ENCODE data around the gene PRDM15. TPM values are rescaled to one million over a fixed set of nuclear protein-coding genes. Genes with fewer than 3 reads are reported as not detected.

The PRDM15 gene
- total and polyA plus RNA-seq, 7 donors = 1.2 to 6.9 (median 4.6) TPM

GRCh38 chr21:41755934-41756773, 123.0 kb downstream of the PRDM15 start:
- Histone ChIP-seq H3K4me3 (no peak overlapping the region), H3K27ac (no peak overlapping the region), H3K9me3 (no peaks in the 10 kb centered on the region), H3K36me3 (no peaks in the 10 kb centered on the region), H3K4me1 (peaks cover 0 to 5% (median under 1%) of the 10 kb centered on the region in 4 donors), H3K27me3 (peaks cover 1 to 19% (median 4%) of the 10 kb centered on the region in 3 donors)
- DNase-seq = no peak
- intact Hi-C loops (cut with DNase I) = no loop called here
- TF ChIP-seq EP300 (IDR thresholded peaks at IDR 0.05) = no peak
- TF ChIP-seq POLR2A (IDR thresholded peaks at IDR 0.05) = no peak
- 95% methylated on average over 33 of the region's 33 CpGs for WGBS, 2 donors

GRCh38 chr21:41755258-41755933, 123.7 kb downstream of the PRDM15 start:
- 91 to 93% methylated on average over 23 of the region's 23 CpGs for WGBS, 2 donors
- intact Hi-C loops (cut with DNase I) = no loop called here
- Histone ChIP-seq H3K4me3 (no peak overlapping the region), H3K9me3 (no peaks in the 10 kb centered on the region), H3K27ac (no peak overlapping the region), H3K4me1 (no peaks in the 10 kb centered on the region), H3K27me3 (peaks cover 0 to 11% (median 0%) of the 10 kb centered on the region in 3 donors), H3K36me3 (no peaks in the 10 kb centered on the region)
- no peak for DNase-seq
- TF ChIP-seq, protein P1, sequence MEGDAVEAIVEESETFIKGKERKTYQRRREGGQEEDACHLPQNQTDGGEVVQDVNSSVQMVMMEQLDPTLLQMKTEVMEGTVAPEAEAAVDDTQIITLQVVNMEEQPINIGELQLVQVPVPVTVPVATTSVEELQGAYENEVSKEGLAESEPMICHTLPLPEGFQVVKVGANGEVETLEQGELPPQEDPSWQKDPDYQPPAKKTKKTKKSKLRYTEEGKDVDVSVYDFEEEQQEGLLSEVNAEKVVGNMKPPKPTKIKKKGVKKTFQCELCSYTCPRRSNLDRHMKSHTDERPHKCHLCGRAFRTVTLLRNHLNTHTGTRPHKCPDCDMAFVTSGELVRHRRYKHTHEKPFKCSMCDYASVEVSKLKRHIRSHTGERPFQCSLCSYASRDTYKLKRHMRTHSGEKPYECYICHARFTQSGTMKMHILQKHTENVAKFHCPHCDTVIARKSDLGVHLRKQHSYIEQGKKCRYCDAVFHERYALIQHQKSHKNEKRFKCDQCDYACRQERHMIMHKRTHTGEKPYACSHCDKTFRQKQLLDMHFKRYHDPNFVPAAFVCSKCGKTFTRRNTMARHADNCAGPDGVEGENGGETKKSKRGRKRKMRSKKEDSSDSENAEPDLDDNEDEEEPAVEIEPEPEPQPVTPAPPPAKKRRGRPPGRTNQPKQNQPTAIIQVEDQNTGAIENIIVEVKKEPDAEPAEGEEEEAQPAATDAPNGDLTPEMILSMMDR (IDR thresholded peaks at IDR 0.05) = no peak
- TF ChIP-seq POLR2AphosphoS5 (IDR thresholded peaks at IDR 0.05) (no peak), POLR2A (IDR thresholded peaks at IDR 0.05) (no peak), EP300 (IDR thresholded peaks at IDR 0.05) (no peak)

DNA sequence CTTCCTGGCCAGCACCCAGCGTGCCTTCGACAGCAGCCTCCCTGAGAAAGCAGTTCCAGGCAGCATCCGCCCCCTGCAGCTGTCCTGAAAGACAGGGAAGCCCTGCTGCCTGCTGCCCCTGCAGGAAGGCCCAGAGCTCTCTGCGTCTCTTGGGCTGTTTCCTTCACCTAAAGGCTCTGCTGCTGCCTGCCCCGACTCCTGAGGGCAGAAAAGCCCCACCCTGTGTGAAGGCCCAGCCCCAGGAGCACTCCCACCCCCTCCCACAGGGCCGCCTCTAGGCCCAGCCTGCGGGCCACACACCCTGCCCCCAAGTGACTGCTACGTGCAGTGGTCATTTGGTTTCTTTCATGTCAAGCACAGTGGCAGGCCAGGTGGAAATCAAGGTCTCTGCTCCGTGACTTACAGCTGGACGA, 124.7 kb downstream of the PRDM15 start:
- intact Hi-C loops (cut with DNase I) = no loop called here
- Histone ChIP-seq H3K9me3 (no peaks in the 10 kb centered on the region), H3K4me3 (no peak overlapping the region), H3K27me3 (peaks cover 0 to 5% (median 0%) of the 10 kb centered on the region in 3 donors), H3K36me3 (no peaks in the 10 kb centered on the region), H3K4me1 (no peaks in the 10 kb centered on the region), H3K27ac (no peak overlapping the region)
- no peak for DNase-seq
- 77 to 88% methylated on average over 10 of the region's 10 CpGs for WGBS, 2 donors
- TF ChIP-seq POLR2AphosphoS5 (IDR thresholded peaks at IDR 0.05) (no peak), EP300 (IDR thresholded peaks at IDR 0.05) (no peak), POLR2A (IDR thresholded peaks at IDR 0.05) (no peak)
- TF ChIP-seq, protein P1 (IDR thresholded peaks at IDR 0.05) = no peak

DNA sequence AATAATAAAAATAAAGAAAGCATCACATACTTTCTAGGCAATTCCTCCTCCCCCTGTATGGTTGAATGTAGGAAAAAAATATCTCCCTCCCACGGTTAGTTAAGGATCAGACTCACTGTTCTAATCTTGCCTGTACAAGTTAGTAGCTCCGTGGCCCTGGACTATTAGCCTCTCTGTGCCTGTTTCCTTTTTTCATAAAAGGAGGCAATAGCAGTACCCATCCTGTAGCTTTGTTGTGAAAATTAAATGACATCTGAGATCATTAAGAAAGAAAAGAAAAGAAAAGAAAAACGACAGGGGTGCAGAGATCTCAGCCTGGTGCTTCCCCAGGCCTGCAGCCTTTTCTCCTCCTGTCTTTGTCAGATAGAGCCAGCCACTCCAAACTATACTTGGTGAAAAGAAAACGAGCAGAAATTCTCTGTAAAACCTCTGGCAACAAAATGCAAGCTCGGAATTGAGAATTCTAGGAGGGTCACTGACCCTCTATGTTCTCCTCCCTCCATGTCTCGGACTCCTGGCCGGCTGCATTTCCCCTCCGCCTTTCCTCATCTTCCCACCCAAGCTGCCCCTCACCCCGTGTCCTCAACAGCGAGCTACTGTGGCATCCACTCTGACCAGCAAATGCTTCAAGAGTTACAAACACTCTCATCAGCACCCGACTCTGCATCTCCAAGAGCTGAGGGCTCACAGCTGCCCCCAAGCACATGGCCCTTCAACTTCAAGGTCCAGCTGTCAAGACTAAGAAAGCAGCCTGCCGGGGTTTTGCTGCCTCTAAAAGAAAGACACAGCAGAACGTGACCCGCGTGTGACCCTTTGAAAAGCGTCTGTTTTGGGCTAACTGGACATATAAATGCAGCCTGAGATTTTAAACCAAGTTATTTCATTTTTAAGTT, 125.9 kb downstream of the PRDM15 start:
- intact Hi-C loops (cut with DNase I) = no loop called here
- H3K4me1 ChIP-seq = no peaks in the 10 kb centered on the region
- no peak overlapping the region for H3K4me3 ChIP-seq
- no peaks in the 10 kb centered on the region for H3K27me3 ChIP-seq
- no peak overlapping the region for H3K27ac ChIP-seq
- no peak for DNase-seq
- TF ChIP-seq POLR2AphosphoS5 (IDR thresholded peaks at IDR 0.05) = no peak
- TF ChIP-seq, protein P1 (IDR thresholded peaks at IDR 0.05) = no peak
- TF ChIP-seq POLR2A (IDR thresholded peaks at IDR 0.05) = no peak
- TF ChIP-seq EP300 (IDR thresholded peaks at IDR 0.05) = no peak
- H3K9me3 ChIP-seq = no peaks in the 10 kb centered on the region
- WGBS, 2 donors = 79 to 85% methylated on average over 16 of the region's 16 CpGs
- H3K36me3 ChIP-seq = no peaks in the 10 kb centered on the region
